GM20000 (cell line): ENCODE measurements around the gene RBM6.
"Not testable (repeated sequence)": the region's sequence is repeated elsewhere in the genome, so short reads cannot be mapped to it uniquely, and the experiment has no call there.

Experiments used
- DNase-seq: peaks from one replicate; pipeline ENCODE4 v3.0.0; 2012; ENCODE audit warnings: low spot score
- TF ChIP-seq, protein P1 (sequence below): IDR thresholded peaks from 2 replicates; pipeline ENCODE4 v1.5.1; 2012; ENCODE audit warnings: mild to moderate bottlenecking, control low read depth; ENCODE audit errors: extremely low read depth, missing control alignments

Gene RBM6

GRCh38 chr3:49910409-49911123 is 29.4 kb upstream of the RBM6 start:
- TF ChIP-seq, protein P1, sequence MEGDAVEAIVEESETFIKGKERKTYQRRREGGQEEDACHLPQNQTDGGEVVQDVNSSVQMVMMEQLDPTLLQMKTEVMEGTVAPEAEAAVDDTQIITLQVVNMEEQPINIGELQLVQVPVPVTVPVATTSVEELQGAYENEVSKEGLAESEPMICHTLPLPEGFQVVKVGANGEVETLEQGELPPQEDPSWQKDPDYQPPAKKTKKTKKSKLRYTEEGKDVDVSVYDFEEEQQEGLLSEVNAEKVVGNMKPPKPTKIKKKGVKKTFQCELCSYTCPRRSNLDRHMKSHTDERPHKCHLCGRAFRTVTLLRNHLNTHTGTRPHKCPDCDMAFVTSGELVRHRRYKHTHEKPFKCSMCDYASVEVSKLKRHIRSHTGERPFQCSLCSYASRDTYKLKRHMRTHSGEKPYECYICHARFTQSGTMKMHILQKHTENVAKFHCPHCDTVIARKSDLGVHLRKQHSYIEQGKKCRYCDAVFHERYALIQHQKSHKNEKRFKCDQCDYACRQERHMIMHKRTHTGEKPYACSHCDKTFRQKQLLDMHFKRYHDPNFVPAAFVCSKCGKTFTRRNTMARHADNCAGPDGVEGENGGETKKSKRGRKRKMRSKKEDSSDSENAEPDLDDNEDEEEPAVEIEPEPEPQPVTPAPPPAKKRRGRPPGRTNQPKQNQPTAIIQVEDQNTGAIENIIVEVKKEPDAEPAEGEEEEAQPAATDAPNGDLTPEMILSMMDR, result no peak
- DNase-seq, result no peak

- TF ChIP-seq, protein P1, result no peak
- DNase-seq, result no peak
Measured at GRCh38 chr3:49911124-49911420, 28.9 kb upstream of the RBM6 start.

- TF ChIP-seq, protein P1, result no peak
- DNase-seq, result no peak
Measured at GRCh38 chr3:49911611-49912010, 28.3 kb upstream of the RBM6 start.

DNA sequence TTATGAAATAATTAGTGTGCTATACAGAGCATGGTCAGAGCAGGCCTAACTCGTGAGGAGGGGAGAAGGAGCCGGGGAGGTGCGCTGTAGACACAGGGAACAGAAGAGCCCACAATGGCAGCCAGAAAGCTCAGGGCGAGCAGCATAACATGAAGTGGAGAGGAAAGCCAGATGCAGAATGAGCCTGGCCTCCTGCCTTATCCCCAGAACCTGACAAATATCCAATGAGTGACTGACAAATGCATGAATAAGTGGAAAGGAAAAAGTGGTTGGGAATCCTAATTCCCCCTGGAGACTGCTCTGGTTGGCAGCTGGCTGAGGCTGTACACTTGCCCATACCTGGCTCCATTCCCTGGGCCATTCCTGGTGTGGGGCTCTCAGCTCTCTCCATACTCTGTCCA is 27.1 kb upstream of the RBM6 start:
- no peak for DNase-seq
- TF ChIP-seq, protein P1, result no peak

DNA sequence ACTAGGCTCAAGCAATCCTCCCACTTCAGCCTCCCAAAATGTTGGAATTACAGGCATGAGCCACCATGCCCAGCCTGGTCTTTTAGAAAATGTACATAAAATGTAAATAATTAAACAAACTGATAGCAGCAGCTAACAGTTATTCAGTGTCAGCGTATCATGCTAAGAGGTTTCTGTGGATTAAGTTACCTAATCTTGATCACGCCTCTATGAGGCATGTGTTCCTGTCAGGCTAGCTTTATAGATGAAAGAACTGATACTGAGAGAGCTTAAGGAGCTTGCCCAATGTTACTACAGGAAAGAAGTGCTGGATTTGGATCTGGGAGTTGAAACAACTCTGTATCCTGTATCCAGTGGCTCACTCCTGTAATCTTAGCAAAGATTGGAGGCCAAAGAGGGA is 25.0 kb upstream of the RBM6 start:
- no peak for DNase-seq
- TF ChIP-seq, protein P1, result no peak

DNA sequence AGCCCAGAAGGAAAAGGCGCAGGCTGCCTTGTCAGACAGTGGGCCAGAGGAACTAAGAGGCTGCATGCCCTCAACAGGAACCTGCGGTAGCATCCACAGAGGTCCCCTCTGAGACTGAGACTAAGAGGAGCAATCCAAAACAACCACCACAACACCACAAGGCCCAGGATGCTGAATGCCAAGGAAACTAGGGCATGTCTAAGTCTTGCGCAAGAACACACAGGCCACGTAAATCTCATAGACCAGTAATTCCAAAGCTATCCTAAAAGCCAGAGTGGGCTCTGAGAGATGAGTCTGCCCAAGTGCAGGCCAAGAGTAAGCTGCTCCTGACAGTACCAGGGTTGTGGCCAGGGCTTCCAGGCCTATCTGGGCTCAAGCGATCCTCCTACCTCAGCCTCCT is 23.3 kb upstream of the RBM6 start:
- TF ChIP-seq, protein P1, result no peak
- DNase-seq, result no peak

- not testable (repeated sequence) for DNase-seq
Measured at GRCh38 chr3:49917806-49918590, 22.0 kb upstream of the RBM6 start.

DNA sequence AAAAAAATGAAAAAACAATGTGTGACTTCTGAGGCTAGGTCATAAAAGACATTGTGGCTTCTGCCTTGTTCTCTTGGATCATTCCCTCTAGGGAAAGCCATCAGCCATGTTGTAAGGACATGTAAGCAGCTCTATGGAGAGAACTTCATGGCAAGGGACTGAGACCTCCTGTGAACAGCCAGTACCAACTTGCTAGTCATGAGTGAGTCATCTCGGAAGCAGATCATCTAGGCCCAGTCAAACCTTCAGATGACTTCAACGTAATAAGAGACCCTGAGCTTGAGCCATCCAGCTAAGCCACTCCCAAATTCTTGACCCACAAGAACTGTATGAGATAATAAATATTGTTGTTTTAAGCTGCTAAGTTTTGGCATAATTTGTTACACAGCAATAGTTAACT is 15.3 kb upstream of the RBM6 start:
- TF ChIP-seq, protein P1, result no peak
- no peak for DNase-seq
